SK-N-SH treated with all-trans-retinoic acid at 6 μM for 48 hours (cell line): ENCODE results near the gene MAN1A1.

ENCODE experiments used
- ARNTL ChIP-seq: fragments of 450-650 bp; formaldehyde crosslinking; IDR thresholded peaks from 2 replicates; pipeline ENCODE4 v1.5.0; 2020; ENCODE audit warnings: low read depth, mild to moderate bottlenecking, moderate library complexity, borderline replicate concordance
- BACH2 ChIP-seq: fragments of 250-450 bp; sonication (Bioruptor Pico); IDR thresholded peaks from 2 replicates; pipeline ENCODE4 v1.9.0; 2021; ENCODE audit warnings: mild to moderate bottlenecking, borderline replicate concordance
- ESRRG ChIP-seq: fragments of 250-450 bp; sonication (Bioruptor Pico); IDR thresholded peaks from 2 replicates; pipeline ENCODE4 v1.6.1; 2021; ENCODE audit warnings: mild to moderate bottlenecking
- GLIS3 ChIP-seq: fragments of 250-450 bp; sonication (Bioruptor Pico); IDR thresholded peaks from 2 replicates; pipeline ENCODE4 v1.5.0; 2020; ENCODE audit warnings: mild to moderate bottlenecking, moderate library complexity
- PATZ1 ChIP-seq: fragments of 250-450 bp; sonication (Bioruptor Pico); IDR thresholded peaks from 2 replicates; pipeline ENCODE4 v1.8.0; 2020; ENCODE audit warnings: mild to moderate bottlenecking, moderate library complexity, borderline replicate concordance
- PPARA ChIP-seq: fragments of 250-450 bp; sonication (Bioruptor Pico); IDR thresholded peaks from 2 replicates; pipeline ENCODE4 v1.5.0; 2020; ENCODE audit warnings: mild to moderate bottlenecking, borderline replicate concordance
- RARB ChIP-seq: fragments of 250-450 bp; sonication (Bioruptor Pico); IDR thresholded peaks from 2 replicates; pipeline ENCODE4 v1.8.0; 2021; ENCODE audit warnings: mild to moderate bottlenecking, moderate library complexity
- ZC3H10 ChIP-seq: fragments of 250-450 bp; sonication (Bioruptor Pico); IDR thresholded peaks from 2 replicates; pipeline ENCODE4 v1.5.1; 2021; ENCODE audit warnings: mild to moderate bottlenecking, moderate library complexity
- ZFP3 ChIP-seq: fragments of 250-450 bp; sonication (Bioruptor Pico); IDR thresholded peaks from 2 replicates; pipeline ENCODE4 v1.5.0; 2020; ENCODE audit warnings: mild to moderate bottlenecking, moderate library complexity
- ZFP30 ChIP-seq: fragments of 450-650 bp; formaldehyde crosslinking; IDR thresholded peaks from 2 replicates; pipeline ENCODE4 v1.5.0; 2022; ENCODE audit warnings: mild to moderate bottlenecking, moderate library complexity
- ZNF8 ChIP-seq: fragments of 450-650 bp; formaldehyde crosslinking; IDR thresholded peaks from 2 replicates; pipeline ENCODE4 v1.5.0; 2020; ENCODE audit warnings: mild to moderate bottlenecking, moderate library complexity
- TF ChIP-seq, protein P1 (sequence below): fragments of 250-450 bp; sonication (Bioruptor Pico); IDR thresholded peaks from 2 replicates; pipeline ENCODE4 v1.5.1; 2020; ENCODE audit warnings: low read depth, mild to moderate bottlenecking, moderate library complexity

GRCh38 chr6:119145111-119145510 is 204.4 kb downstream of the MAN1A1 start:
- no peak for TF ChIP-seq ESRRG
- no peak for TF ChIP-seq ZFP3 (CRISPR knock-in tag)
- no peak for TF ChIP-seq ZFP30 (CRISPR knock-in tag)
- TF ChIP-seq BACH2 (CRISPR knock-in tag): no peak
- TF ChIP-seq GLIS3 (CRISPR knock-in tag): no peak
- no peak for TF ChIP-seq PATZ1 (CRISPR knock-in tag)
- no peak for TF ChIP-seq ZNF8
- no peak for TF ChIP-seq PPARA (CRISPR knock-in tag)
- no peak for TF ChIP-seq ZC3H10 (CRISPR knock-in tag)
- TF ChIP-seq RARB (CRISPR knock-in tag): no peak
- TF ChIP-seq ARNTL (CRISPR knock-in tag): no peak
- TF ChIP-seq, protein P1, sequence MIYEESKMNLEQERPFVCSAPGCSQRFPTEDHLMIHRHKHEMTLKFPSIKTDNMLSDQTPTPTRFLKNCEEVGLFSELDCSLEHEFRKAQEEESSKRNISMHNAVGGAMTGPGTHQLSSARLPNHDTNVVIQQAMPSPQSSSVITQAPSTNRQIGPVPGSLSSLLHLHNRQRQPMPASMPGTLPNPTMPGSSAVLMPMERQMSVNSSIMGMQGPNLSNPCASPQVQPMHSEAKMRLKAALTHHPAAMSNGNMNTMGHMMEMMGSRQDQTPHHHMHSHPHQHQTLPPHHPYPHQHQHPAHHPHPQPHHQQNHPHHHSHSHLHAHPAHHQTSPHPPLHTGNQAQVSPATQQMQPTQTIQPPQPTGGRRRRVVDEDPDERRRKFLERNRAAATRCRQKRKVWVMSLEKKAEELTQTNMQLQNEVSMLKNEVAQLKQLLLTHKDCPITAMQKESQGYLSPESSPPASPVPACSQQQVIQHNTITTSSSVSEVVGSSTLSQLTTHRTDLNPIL (CRISPR knock-in tag): no peak
